ENCODE measurements around the gene CLRN2. TPM values are rescaled to one million over a fixed set of nuclear protein-coding genes. Genes with fewer than 3 reads are reported as not detected.

The CLRN2 gene
- total and polyA plus RNA-seq, 4 donors, result 0.19 TPM; not detected in 3

DNA sequence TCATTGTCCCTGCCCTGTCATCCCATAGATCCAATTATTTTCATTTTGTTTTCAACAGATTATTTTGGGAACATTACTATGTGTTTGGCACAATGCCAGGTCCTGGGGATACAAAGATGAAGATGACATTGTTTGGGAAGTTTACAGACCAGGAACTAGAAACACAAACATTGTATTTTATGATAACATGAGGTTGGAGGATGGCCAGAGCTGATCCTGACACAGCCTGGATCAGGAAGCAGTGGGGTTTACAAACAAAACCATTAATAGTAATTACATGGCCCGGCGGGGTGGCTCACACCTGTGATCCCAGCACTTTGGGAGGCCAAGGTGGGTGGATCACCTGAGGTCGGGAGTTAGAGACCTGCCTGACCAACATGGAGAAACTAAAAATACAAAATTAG is 29.9 kb downstream of the CLRN2 start:
- Histone ChIP-seq H3K9ac (ENCODE audit: low read depth in 1 of 2, low read length in 2 of 2) (no peak overlapping the region), H3K27me3 (ENCODE audit: control insufficient read depth in 4 of 4, insufficient read depth in 4 of 4, low read length in 3 of 4) (no peaks in the 10 kb centered on the region), H3K27ac (ENCODE audit: low read depth in 1 of 2, low read length in 2 of 2) (no peak overlapping the region), H3K4me3 (ENCODE audit: low read depth in 1 of 3, low read length in 3 of 3) (no peak overlapping the region), H3K36me3 (ENCODE audit: control insufficient read depth in 4 of 4, insufficient read depth in 3 of 4, low read depth in 1 of 4, low read length in 3 of 4) (no peaks in the 10 kb centered on the region), H3K9me3 (ENCODE audit: control insufficient read depth in 4 of 4, low read length in 3 of 4) (no peaks in the 10 kb centered on the region), H3K4me1 (ENCODE audit: control insufficient read depth in 4 of 4, insufficient read depth in 4 of 4, low read length in 3 of 4) (no peaks in the 10 kb centered on the region)
- DNase-seq (ENCODE audit: low spot score), result no peak
- TF ChIP-seq JUND (IDR thresholded peaks at IDR 0.05), result no peak
- TF ChIP-seq GABPA (IDR thresholded peaks at IDR 0.05 in 1 of 2, conservative IDR thresholded peaks at IDR 0.05 in 1 of 2), result no peak
- TF ChIP-seq, protein P1, sequence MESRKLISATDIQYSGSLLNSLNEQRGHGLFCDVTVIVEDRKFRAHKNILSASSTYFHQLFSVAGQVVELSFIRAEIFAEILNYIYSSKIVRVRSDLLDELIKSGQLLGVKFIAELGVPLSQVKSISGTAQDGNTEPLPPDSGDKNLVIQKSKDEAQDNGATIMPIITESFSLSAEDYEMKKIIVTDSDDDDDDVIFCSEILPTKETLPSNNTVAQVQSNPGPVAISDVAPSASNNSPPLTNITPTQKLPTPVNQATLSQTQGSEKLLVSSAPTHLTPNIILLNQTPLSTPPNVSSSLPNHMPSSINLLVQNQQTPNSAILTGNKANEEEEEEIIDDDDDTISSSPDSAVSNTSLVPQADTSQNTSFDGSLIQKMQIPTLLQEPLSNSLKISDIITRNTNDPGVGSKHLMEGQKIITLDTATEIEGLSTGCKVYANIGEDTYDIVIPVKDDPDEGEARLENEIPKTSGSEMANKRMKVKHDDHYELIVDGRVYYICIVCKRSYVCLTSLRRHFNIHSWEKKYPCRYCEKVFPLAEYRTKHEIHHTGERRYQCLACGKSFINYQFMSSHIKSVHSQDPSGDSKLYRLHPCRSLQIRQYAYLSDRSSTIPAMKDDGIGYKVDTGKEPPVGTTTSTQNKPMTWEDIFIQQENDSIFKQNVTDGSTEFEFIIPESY (IDR thresholded peaks at IDR 0.05), result no peak
- TF ChIP-seq, protein P2, sequence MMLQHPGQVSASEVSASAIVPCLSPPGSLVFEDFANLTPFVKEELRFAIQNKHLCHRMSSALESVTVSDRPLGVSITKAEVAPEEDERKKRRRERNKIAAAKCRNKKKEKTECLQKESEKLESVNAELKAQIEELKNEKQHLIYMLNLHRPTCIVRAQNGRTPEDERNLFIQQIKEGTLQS (IDR thresholded peaks at IDR 0.05), result no peak
- TF ChIP-seq FOXA2 (IDR thresholded peaks at IDR 0.05), result no peak
- no peak for TF ChIP-seq HNF4G (IDR thresholded peaks at IDR 0.05)
- TF ChIP-seq TAF1 (conservative IDR thresholded peaks at IDR 0.05), result no peak
- TF ChIP-seq, protein P3, sequence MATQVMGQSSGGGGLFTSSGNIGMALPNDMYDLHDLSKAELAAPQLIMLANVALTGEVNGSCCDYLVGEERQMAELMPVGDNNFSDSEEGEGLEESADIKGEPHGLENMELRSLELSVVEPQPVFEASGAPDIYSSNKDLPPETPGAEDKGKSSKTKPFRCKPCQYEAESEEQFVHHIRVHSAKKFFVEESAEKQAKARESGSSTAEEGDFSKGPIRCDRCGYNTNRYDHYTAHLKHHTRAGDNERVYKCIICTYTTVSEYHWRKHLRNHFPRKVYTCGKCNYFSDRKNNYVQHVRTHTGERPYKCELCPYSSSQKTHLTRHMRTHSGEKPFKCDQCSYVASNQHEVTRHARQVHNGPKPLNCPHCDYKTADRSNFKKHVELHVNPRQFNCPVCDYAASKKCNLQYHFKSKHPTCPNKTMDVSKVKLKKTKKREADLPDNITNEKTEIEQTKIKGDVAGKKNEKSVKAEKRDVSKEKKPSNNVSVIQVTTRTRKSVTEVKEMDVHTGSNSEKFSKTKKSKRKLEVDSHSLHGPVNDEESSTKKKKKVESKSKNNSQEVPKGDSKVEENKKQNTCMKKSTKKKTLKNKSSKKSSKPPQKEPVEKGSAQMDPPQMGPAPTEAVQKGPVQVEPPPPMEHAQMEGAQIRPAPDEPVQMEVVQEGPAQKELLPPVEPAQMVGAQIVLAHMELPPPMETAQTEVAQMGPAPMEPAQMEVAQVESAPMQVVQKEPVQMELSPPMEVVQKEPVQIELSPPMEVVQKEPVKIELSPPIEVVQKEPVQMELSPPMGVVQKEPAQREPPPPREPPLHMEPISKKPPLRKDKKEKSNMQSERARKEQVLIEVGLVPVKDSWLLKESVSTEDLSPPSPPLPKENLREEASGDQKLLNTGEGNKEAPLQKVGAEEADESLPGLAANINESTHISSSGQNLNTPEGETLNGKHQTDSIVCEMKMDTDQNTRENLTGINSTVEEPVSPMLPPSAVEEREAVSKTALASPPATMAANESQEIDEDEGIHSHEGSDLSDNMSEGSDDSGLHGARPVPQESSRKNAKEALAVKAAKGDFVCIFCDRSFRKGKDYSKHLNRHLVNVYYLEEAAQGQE (IDR thresholded peaks at IDR 0.05), result no peak
- no peak for TF ChIP-seq RXRA (IDR thresholded peaks at IDR 0.05)
- WGBS, result 65% methylated on average over 3 of the region's 3 CpGs

DNA sequence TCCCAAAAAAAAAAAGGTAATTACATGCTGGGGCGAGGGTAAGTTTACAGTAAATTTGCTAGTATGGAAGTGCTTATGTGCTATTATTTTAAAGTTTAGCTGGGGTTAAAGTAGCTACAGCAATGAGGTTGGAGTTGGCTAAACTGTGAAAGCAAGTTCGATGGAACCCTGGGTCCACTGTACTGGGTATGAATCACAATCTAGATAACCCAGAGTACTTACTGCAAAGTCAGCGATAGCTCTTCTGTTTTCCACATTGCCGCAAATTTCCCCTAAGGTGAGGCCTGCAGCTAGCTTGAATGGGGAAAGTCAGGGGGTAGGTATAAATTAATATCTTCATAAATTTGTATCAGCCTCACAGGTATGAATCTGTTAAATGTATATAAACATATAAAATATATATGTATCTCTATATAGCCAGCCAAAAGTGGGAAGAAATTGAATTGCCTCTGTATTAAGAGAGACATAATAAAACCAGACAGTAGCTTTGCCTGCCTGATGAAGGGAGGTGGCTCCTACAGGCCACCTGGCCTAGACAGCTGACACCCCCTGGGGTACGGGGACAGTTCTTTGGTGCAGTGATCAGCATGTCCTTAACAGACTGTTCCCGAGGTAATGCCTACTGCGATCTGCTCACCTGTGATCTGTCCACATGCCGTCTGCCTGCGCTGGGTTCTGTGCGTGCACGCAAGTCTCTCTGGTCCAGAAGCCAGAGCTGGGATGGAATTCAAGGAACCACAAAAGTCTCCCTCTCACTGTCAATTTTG is 30.6 kb downstream of the CLRN2 start:
- TF ChIP-seq, protein P3 (IDR thresholded peaks at IDR 0.05), result no peak
- TF ChIP-seq SP1 (IDR thresholded peaks at IDR 0.05) (no peak), RAD21 (IDR thresholded peaks at IDR 0.05) (no peak), NR2F2 (IDR thresholded peaks at IDR 0.05) (no peak), EGR1 (IDR thresholded peaks at IDR 0.05; ENCODE audit: low read depth in 2 of 2) (no peak), HNF4A (conservative IDR thresholded peaks at IDR 0.05) (no peak), TAF1 (conservative IDR thresholded peaks at IDR 0.05) (no peak)
- TF ChIP-seq, protein P1 (IDR thresholded peaks at IDR 0.05), result no peak
- 74% methylated on average over 11 of the region's 11 CpGs for WGBS
- Histone ChIP-seq H3K36me3 (ENCODE audit: control insufficient read depth in 4 of 4, insufficient read depth in 3 of 4, low read depth in 1 of 4, low read length in 3 of 4) (no peaks in the 10 kb centered on the region), H3K27ac (ENCODE audit: low read depth in 1 of 2, low read length in 2 of 2) (no peak overlapping the region), H3K4me3 (ENCODE audit: low read depth in 1 of 3, low read length in 3 of 3) (no peak overlapping the region), H3K4me1 (ENCODE audit: control insufficient read depth in 4 of 4, insufficient read depth in 4 of 4, low read length in 3 of 4) (no peaks in the 10 kb centered on the region), H3K27me3 (ENCODE audit: control insufficient read depth in 4 of 4, insufficient read depth in 4 of 4, low read length in 3 of 4) (no peaks in the 10 kb centered on the region), H3K9me3 (ENCODE audit: control insufficient read depth in 4 of 4, low read length in 3 of 4) (no peaks in the 10 kb centered on the region), H3K9ac (ENCODE audit: low read depth in 1 of 2, low read length in 2 of 2) (no peak overlapping the region)
- DNase-seq (ENCODE audit: low spot score), result no peak

Measured in liver (tissue), 9 donors.